Inflammatory macrophage treated with lipopolysaccharide for 1 hour (primary cell): ENCODE measurements around the gene SPCS2.

Experiments used
- DNase-seq, 2 donors: peaks; one replicate each; pipeline ENCODE4 v3.0.0-alpha.2; 2020 to 2022

The SPCS2 gene

GRCh38 chr11:74948898-74949752, at the start of gene SPCS2, which contains the start of gene XRRA1:
TSS of gene SPCS2 (plus strand) at chr11:74949266. CDS start at chr11:74949286, 20 bp downstream.
TSS of gene XRRA1 (minus strand) at chr11:74949091. CDS start at chr11:74940878, 8,213 bp downstream.
- DNase-seq, result peak; percentile 98 to 99

- no peak for DNase-seq
Measured at GRCh38 chr11:74902342-74902741, 46.7 kb upstream of the SPCS2 start.

GRCh38 chr11:74905326-74905725, 43.7 kb upstream of the SPCS2 start:
- DNase-seq, result no peak

GRCh38 chr11:74909385-74909784, 39.7 kb upstream of the SPCS2 start:
- DNase-seq, result no peak

GRCh38 chr11:74909812-74910211, 39.3 kb upstream of the SPCS2 start:
- DNase-seq, result no peak

- no peak for DNase-seq
Measured at GRCh38 chr11:74923125-74923524, 25.9 kb upstream of the SPCS2 start.

- DNase-seq, result no peak
Measured at GRCh38 chr11:74925281-74925680, 23.8 kb upstream of the SPCS2 start.

- no peak for DNase-seq
Measured at GRCh38 chr11:74926304-74927030, 22.6 kb upstream of the SPCS2 start.

- DNase-seq, result no peak
Measured at GRCh38 chr11:74927496-74927895, 21.6 kb upstream of the SPCS2 start.

- peak; percentile 77 to 90 for DNase-seq
Measured at GRCh38 chr11:74929431-74930363, 19.4 kb upstream of the SPCS2 start.

GRCh38 chr11:74932169-74932568, 16.9 kb upstream of the SPCS2 start:
- no peak for DNase-seq

GRCh38 chr11:74932797-74933196, 16.3 kb upstream of the SPCS2 start:
- DNase-seq, result no peak

GRCh38 chr11:74933765-74934164, 15.3 kb upstream of the SPCS2 start:
- DNase-seq, result no peak

GRCh38 chr11:74935285-74935684, 13.8 kb upstream of the SPCS2 start:
- DNase-seq, result no peak

GRCh38 chr11:74936087-74936486, 13.0 kb upstream of the SPCS2 start:
- no peak for DNase-seq

- no peak for DNase-seq
Measured at GRCh38 chr11:74936976-74937375, 12.1 kb upstream of the SPCS2 start.

GRCh38 chr11:74937696-74938475, 11.2 kb upstream of the SPCS2 start:
- DNase-seq, result no peak

- no peak for DNase-seq
Measured at GRCh38 chr11:74941492-74941891, 7.6 kb upstream of the SPCS2 start.

GRCh38 chr11:74942073-74942759, 6.8 kb upstream of the SPCS2 start:
- DNase-seq, result no peak

GRCh38 chr11:74948546-74948897, 544 bp upstream of the SPCS2 start:
- no peak for DNase-seq

- no peak for DNase-seq
Measured at GRCh38 chr11:74949753-74950137, 679 bp downstream of the SPCS2 start.
